ENCODE results near the gene RASGRF2.

DNA sequence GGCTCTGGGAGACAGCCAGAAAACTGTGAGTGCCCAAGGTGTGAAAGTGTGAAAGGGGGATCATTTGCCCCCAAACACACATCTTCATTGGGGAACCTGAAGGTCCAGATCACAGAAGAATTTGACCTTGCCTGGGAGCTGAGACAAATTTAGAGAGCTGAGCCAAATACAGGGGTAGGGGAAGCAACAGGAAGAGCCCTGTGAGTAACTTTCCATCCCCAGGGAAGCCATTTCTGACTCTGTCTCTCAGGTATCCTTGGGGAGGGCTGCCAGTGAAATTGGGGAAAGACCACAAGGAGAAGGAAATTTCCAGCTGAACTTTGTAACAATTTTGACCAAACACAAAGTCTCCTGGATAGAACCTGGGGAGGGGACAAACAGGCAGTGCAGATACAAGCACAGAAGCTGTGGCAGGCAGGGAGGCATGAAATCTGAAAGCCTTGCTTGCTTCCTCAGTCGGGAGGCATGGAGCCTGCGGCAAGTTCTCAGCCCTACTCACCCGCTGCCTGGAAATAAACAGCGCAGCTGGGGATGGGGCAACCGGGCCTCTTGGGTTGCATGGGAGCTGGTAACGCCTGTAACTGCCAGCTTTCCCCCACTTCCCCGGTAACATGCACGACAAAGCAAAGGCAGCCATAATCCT lies 309.7 kb downstream of the RASGRF2 start:
- TF ChIP-seq CTCF (IDR thresholded peaks at IDR 0.05), result no peak
- no peak for TF ChIP-seq POLR2A (IDR thresholded peaks at IDR 0.05)
